Raji (cell line): ENCODE measurements around the gene SLC5A4.

ENCODE experiments used
- POLR2A ChIP-seq: IDR thresholded peaks from 2 replicates; pipeline ENCODE4 v1.6.1; 2011; ENCODE audit warnings: low read depth, low read length, control low read depth; ENCODE audit not compliant: insufficient read depth

SLC5A4 gene

GRCh38 chr22:32236970-32237369 lies 18.2 kb downstream of the SLC5A4 start:
- TF ChIP-seq POLR2A: no peak

- no peak for TF ChIP-seq POLR2A
Measured at GRCh38 chr22:32233091-32233490, 22.1 kb downstream of the SLC5A4 start.

GRCh38 chr22:32232191-32232830 lies 22.8 kb downstream of the SLC5A4 start:
- no peak for TF ChIP-seq POLR2A

- no peak for TF ChIP-seq POLR2A
Measured at GRCh38 chr22:32226326-32227104, 28.6 kb downstream of the SLC5A4 start.

GRCh38 chr22:32222991-32223390 lies 32.2 kb downstream of the SLC5A4 start:
- TF ChIP-seq POLR2A: no peak

GRCh38 chr22:32219026-32219425 lies 36.1 kb downstream of the SLC5A4 start:
- no peak for TF ChIP-seq POLR2A

GRCh38 chr22:32218470-32218869 lies 36.7 kb downstream of the SLC5A4 start:
- TF ChIP-seq POLR2A: no peak

GRCh38 chr22:32217465-32217864 lies 37.7 kb downstream of the SLC5A4 start:
- TF ChIP-seq POLR2A: no peak

- no peak for TF ChIP-seq POLR2A
Measured at GRCh38 chr22:32216911-32217310, 38.2 kb downstream of the SLC5A4 start.

- TF ChIP-seq POLR2A: no peak
Measured at GRCh38 chr22:32211011-32211410, 44.1 kb downstream of the SLC5A4 start.

- no peak for TF ChIP-seq POLR2A
Measured at GRCh38 chr22:32208681-32209080, 46.5 kb downstream of the SLC5A4 start.

- TF ChIP-seq POLR2A: no peak
Measured at GRCh38 chr22:32207971-32208480, 47.1 kb downstream of the SLC5A4 start.

- TF ChIP-seq POLR2A: no peak
Measured at GRCh38 chr22:32206774-32207758, 48.1 kb downstream of the SLC5A4 start.

GRCh38 chr22:32205974-32206773 lies 49.0 kb downstream of the SLC5A4 start:
- TF ChIP-seq POLR2A: no peak

GRCh38 chr22:32204856-32205722 lies 50.1 kb downstream of the SLC5A4 start, which contains the start of gene RFPL2:
Gene RFPL2, minus strand, starts transcription at chr22:32205073. Its CDS starts 2,622 bp downstream, at chr22:32202451.
- TF ChIP-seq POLR2A: no peak
